GM18507 (cell line): ENCODE results near the gene CCDC88C.

Experiments used
- DNase-seq: peaks from one replicate; pipeline ENCODE4 v3.0.0; 2011; ENCODE audit warnings: low read depth; ENCODE audit not compliant: insufficient read length; ENCODE audit errors: extremely low spot score
- FAIRE-seq: peaks from 2 replicates; lab custom pipeline; 2011; peaks lifted over from hg19 to GRCh38; lab: Jason Lieb, UNC

Gene CCDC88C

GRCh38 chr14:91369628-91370445 is 47.8 kb downstream of the CCDC88C start:
- DNase-seq (no peak), FAIRE-seq (peak; percentile 61)

- DNase-seq: no peak
- peak; percentile 24 for FAIRE-seq
These were observed 48.7 kb downstream of the CCDC88C start for GRCh38 chr14:91368776-91369416.

GRCh38 chr14:91367173-91368171 is 50.1 kb downstream of the CCDC88C start:
- peak; percentile 98 for FAIRE-seq

GRCh38 chr14:91366749-91367148 is 50.9 kb downstream of the CCDC88C start:
- DNase-seq (no peak), FAIRE-seq (no peak)

More at GRCh38 chr14:91367173-91368171, 50.1 kb downstream of the CCDC88C start:
- DNase-seq: peak; percentile 70

GRCh38 chr14:91365552-91365951 is 52.1 kb downstream of the CCDC88C start:
- DNase-seq (no peak), FAIRE-seq (peak; percentile 41)

GRCh38 chr14:91364524-91365270 is 52.9 kb downstream of the CCDC88C start:
- FAIRE-seq: no peak
- DNase-seq: no peak

- peak; percentile 95 for FAIRE-seq
- peak; percentile 73 for DNase-seq
These were observed 53.7 kb downstream of the CCDC88C start for GRCh38 chr14:91363776-91364523.

GRCh38 chr14:91361233-91361811 is 56.3 kb downstream of the CCDC88C start:
- DNase-seq (no peak), FAIRE-seq (no peak)

GRCh38 chr14:91360490-91361232 is 57.0 kb downstream of the CCDC88C start:
- no peak for FAIRE-seq
- DNase-seq: no peak

- DNase-seq (no peak), FAIRE-seq (no peak)
These were observed 58.9 kb downstream of the CCDC88C start for GRCh38 chr14:91358654-91359220.

DNA sequence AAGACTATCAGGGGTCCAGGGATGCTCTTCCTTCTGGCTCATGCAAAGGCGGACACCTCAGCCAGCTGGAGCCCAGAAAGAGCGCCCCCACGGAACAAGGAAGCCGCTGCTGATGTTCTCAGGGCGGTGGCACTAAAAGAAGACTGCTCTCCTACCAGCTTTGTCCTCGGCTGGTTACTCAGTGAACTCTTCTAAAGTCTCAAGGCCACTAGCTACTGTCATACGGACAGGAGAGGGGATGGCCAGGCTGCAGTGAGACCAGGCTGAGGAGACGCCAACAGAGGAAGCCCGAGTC is 59.6 kb downstream of the CCDC88C start:
- no peak for FAIRE-seq

DNA sequence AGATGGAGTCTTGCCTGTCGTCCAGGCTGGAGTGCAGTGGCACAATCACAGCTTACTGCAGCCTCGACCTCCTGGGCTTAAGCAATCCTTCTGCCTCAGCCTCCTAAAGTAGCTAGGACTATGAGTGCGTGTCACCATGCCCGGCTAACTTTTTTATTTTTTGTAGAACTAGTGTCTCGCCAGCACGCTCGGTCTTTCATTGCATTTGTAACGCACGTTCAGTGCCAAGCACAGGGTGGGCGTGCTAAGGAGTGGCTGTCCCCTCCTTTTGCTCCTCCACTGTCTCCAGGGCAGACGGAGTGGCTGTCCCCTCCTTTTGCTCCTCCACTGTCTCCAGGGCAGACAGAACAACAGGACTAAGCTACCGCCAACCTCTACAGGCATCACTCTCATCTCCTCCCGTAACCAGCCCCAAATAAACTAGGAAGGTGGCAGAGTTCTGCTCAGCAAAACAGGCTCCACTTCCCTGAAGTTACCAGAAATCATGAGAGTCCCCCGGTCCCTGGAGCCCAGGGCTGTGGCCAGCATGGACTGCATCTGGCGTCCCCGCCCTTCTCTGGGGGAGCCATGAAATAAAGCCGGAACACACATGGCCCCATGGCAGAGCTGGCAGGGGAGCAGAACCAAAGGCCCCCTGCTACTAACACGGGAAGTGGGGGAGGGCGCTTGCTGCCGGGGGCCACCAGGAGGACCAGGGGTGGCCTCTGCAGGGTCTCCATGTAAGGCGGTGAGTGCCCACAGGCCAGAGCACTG is 60.2 kb downstream of the CCDC88C start:
- FAIRE-seq (no peak), DNase-seq (no peak)

More for the DNA sequence above, 59.6 kb downstream of the CCDC88C start:
- DNase-seq: no peak

DNA sequence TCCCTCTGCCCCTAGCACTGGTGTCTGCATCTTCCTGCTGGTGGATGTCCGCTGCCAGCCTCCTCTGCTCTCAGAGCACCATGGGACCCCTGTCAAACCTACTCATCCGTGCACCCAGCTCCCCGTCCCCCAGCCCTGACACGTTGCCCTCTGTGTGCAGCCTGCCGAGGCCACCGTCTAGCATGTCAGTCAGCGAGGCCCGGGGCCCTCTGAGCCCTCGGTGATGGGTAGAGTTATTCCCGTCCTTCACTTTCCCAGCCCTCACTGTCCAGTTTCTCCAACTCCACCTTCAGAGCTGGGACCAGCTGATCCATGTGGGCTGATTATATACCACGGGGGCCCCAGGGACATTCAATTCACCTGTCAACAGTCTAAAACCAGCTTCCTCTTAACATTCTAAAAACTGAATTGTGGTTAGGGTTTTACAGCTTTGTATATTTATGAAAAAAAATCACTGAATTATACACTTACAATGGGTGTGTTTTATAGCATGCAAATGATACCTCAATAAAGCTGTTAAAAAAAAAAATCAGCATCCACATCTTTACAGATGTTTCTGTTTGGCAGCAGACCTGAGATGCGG is 61.3 kb downstream of the CCDC88C start:
- DNase-seq (no peak), FAIRE-seq (no peak)

DNA sequence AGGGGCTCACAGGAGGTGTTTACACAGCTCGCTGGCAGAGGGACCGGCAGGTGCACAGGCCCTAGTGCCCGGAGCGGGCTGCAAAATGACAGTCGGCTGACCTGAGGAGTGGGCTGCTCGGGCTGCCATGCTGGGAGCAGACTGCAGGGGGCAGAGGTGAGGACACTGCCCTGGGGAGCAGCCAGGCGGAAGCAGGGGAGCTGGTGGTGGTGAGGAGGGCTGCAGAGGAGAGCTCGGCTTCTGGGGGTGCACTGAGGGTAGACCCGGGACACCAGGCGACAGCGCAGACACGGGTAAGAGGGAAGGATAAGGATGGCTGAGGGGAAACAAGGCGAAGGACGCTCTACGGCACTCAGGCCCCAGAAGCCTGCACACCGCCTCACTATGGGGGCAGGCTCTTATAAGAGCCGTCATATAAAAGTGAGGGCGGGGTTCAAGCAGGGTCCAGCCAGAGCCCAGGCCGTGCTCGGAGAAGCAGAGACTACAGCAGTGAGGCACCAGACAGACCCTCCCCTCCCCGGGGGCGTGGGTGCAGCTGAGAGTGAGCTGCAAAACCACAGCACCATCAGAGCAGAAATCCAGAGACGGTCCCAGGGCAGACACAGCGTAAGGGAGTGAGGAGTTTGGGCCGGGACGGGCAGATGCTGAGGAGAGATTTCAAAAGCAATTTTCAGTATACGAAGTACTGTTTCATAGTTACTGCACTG is 62.5 kb downstream of the CCDC88C start:
- no peak for DNase-seq
- FAIRE-seq: peak; percentile 89

DNA sequence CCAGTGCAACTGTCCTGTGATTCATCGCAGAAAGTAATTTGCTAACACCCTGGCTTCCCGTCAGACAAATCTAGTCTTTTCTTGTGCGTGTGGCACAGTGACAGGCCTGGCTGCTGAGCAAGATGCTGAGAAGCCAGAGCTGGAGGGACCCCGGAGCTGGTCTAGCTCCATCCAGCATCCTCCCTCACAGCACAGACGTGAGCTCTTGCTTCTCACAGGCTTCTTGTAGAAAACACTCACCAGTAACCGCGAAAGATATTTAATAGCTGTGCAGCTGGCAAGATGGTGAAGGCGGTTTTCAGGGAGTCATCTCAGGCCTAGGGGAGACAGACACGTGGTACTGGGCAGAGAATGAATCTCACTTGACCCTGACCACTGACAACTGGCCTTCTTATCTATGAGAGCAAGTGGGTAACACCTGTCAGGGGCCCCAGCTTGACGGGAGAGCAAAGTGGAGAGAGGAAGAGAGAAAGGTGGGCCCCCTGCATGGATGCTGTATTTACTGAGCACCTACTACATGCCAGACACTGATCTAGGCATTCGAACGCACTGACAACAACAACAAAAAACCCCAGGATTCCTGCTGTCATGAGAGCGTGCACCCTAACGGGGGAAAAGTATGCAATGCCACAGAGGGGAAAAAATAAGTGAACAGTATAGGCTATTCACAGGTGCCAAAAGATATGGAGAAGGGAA is 63.3 kb downstream of the CCDC88C start:
- DNase-seq: no peak

More for the DNA sequence above, 63.3 kb downstream of the CCDC88C start:
- FAIRE-seq: no peak
